GM19043 (cell line): ENCODE measurements around the gene KRT4.

ENCODE experiments used
- ATAC-seq: cut with Tn5 transposase; IDR thresholded peaks from one replicate; pipeline ENCODE4 v1.9.1; 2021; ENCODE audit warnings: low read depth; ENCODE audit not compliant: unreplicated experiment

KRT4 gene

DNA sequence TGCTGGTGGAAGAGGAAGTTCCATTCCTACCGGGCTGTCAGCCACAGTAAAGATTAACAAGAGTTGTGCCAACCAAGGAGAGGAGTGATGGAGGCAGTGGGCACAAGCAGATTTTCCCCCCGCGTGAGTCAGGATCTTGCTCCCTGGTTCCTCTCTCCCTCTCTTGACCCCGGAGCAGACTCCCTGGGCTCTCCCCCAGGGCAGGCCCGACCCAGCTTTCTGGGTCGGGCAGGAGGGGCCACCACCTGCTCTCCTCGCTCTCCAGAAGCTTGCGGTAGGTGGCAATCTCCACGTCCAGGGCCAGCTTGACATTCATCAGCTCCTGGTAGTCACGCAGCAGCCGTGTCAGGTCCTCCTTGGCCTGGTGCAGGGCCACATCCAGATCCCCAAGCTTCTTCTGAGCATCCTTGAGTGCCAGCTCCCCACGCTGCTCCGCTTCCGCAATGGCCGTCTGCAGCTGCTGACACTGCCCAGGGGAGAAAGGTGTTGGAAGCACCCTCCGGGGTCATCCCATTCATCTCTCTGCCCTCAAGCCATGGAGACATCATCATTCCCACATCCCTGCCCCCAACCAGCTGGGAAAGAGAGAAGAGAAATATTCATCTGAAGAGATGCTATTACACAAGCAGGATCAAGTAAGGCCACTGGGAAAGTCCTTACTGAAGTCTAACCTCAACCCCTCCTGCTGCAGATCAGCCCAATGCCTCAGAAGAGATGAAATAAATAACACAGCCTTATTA lies 9.0 kb upstream of the KRT4 start:
- ATAC-seq: no peak

DNA sequence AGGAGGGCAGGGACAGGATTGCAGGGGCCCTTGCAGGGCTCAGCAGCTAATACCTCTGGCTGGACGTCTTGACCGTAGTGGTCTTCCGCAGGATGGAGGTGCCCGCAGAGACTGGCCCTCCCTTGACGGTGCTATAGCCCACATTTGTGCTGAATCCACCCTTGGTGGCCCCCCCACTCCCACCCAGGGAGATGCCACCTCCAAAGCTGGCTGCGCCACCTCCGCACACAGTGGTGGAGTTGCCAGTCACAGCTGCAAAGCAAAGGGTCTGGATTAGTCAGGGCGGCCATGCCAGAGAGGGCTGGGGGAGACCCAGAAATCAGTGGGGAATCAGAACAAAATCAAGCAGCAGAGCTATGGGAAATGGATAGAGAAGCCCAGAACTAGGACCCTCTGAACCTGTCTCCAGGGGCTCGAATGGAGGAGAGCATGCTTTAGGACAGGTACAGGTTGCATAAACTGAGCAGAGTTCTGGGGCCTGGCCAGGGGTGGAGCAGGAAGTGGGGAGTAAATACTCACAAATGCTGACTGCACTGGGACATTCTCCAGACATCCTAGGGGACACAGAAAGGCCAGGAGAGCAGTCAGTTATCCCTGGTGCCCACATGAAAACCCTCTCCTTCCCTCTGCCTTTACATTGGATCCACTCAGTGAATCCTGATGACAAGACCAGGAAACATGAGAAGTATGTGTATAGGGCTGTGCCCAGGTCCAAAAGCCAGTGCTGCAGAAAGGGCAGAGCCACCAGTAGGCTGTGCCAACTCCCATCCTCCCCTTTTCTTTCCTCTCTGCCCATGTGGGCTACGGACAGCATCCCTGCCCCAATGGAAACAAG lies 8.1 kb upstream of the KRT4 start:
- ATAC-seq: no peak

DNA sequence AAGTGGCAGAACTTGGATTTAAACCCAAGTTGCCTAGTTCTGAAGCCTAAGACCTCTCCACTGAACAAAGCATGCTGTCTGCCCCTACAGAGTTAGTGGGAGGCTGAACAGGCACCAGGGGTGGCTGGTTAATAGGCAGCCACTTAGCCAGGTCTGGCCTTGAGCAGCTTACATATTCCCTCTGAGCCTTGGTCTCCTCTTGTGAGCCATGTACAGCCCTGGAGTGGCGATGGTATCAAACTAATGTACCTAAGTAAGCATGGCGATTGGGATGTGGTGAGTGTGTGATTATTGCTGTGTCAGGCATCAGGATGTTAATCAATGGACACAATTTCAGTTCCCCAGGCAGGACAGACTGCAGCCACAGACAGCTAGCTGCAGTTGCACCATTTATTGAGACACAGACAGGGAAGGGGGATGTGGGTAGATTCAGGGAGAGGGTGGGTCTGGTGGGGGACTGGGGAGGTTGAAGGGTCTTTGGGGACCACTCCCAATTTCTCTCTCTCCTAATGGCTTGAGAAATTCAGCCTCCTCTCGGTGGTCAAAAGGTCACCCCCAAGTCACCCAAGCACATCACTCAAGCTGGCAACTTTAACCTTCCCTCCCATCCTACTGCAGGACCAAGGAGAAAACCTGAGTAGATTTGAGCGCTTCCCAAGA lies 7.3 kb upstream of the KRT4 start:
- ATAC-seq: no peak

DNA sequence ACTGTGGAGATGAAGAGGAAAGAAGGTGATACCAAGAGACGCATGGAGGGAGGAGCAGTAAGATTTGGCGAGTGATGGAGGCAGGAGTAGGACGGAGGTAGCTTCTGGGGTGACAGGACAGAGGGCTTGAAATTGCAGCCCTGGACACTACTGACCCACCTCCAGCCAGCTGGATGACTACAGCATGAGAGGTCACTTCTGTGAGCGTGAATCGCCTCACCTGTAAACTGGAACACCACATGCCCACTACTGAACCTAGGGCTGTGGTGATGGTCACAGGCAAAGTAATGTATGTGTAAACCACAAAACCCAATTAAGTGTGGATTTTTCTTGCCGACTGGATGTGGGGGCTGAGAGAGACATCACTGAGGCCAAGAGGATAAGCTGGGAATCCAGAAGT lies 6.6 kb upstream of the KRT4 start:
- no peak for ATAC-seq

DNA sequence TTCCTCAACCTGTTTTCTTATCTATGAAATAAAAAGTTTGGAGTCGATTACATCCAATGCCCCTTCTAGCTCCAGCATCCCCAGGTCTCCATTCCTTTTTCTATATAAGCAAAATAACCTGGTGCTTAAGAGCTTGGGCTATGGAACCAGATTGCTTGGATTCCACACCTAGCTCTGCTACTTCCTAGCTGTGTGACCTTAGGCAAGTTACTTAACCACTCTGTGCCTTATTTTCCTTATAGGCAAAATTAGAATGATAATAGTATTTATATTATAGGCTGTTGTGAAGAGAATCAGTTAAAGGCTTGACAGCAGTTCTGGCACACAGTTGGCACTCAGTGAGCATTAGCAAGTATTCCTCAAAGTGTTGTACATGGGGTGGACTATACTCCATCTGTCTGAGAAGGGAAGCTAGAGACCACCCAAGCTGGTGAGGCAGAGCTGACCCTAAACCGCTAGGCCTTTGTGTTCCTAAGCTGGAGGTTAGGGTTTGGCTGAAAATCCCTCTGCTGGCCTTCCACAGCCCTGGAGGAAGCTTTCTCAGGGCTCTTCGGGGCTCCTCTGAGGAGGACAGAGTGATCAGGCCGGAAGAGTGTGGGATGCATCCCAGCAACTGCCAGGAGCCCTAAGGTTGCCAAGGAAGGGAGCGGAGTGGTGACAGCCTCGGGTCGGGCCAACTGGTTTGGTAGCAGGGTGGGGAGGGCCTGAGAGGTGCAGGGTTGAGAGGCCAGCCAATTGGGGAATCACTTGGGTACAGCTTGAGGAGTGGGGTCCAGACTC lies 6.0 kb upstream of the KRT4 start:
- ATAC-seq: no peak

DNA sequence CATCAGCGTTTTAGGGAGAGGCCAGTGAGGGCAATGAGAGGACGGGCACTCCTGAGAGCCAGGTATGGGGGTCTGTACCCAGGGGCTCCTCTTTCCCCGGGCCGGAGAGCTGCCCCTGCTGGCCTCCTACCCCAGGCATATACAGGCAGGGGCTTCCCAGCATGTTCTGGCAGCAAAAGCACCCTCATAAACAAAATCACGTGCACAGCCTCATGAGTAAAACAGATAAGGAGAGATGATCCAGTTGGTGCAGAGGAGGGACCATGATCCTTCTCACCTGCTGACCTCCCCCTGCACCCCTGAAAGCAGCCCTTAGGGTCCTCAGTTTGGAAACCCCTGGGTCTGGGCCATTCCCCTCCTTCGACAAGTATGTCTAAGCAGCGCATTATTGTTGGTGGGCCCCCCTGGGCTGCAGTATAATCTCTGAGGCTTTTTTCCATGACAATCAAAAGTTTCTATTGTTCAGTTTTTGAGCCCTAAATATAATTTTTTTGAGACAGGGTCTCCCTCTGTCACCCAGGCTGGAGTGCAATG lies 5.0 kb upstream of the KRT4 start:
- ATAC-seq: no peak

DNA sequence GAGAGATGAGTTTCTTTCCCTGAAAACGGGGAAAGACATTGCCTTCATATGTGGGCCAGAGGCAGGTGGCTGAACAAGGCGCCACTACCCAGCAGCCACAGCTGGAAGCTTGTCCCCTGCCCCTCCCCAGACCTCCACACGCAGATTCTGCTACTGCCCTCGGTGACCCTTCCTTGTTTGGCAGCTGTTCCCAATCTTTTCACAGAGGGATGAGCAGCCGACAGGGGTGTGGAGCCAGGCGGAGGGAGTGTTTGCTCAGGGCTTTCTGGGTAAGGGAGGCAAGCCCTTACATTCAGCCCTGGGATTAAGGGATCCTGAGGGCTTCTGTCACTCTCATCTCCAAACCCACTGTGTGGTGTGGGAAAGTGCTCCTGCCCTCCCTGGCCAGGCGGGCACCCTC lies 4.5 kb upstream of the KRT4 start:
- ATAC-seq: no peak

DNA sequence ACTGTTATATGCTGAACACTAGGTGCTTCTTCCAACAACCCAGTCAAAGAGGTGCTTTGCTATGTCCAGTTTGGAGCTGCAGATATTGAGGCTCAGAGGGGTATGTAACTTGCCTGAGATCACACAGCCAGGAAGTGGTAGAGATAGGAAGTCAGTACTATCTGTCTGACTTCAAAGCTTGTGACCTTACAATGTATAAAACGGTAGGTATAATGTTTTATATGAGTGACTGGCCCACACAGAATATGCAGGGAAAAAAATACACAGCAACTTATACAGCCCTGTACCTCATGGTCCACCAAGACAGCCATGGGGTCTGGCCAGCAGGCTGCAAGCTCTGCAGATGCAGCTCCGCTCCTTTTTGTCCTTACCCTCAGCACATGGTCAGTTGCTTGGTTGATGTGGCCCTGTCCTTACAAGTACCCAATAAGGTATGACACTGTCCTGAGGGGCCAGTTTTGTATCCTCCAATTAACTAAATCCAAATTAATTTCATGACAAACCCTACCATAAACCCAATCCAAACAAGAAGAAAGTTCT lies 3.9 kb upstream of the KRT4 start:
- no peak for ATAC-seq

DNA sequence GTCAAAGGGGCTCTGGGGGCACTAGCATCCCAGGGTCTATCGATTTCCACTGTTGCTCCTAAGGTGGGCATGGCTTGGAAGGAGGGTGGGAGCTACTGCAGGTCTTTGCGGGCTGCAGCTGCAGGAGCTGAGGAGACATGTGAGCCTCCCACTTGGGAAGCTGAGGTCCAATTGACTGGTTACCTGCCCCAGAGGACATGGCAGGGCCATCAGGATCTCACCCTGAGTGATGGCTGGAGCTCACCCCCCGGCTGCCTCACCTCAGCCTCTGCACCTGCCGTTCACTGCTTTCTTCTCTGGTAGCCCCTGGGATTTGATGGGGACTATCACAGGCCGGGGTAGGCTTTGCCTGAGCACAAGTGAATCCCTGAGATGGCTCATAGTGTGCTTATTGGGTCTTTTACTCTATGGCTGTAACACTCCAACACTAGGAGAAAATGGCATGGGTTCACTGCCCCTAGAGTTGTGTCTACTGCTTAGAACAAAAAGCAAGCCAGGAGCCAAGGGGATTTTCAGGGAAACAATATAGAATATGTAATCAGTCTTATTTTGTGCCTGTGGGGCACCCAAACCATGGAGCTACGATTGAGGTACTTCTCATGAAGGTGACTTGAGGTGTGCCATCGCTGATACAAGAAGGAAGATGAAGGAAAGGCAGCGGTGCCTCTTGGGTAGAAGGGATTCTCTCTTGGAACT lies 3.2 kb upstream of the KRT4 start:
- no peak for ATAC-seq

DNA sequence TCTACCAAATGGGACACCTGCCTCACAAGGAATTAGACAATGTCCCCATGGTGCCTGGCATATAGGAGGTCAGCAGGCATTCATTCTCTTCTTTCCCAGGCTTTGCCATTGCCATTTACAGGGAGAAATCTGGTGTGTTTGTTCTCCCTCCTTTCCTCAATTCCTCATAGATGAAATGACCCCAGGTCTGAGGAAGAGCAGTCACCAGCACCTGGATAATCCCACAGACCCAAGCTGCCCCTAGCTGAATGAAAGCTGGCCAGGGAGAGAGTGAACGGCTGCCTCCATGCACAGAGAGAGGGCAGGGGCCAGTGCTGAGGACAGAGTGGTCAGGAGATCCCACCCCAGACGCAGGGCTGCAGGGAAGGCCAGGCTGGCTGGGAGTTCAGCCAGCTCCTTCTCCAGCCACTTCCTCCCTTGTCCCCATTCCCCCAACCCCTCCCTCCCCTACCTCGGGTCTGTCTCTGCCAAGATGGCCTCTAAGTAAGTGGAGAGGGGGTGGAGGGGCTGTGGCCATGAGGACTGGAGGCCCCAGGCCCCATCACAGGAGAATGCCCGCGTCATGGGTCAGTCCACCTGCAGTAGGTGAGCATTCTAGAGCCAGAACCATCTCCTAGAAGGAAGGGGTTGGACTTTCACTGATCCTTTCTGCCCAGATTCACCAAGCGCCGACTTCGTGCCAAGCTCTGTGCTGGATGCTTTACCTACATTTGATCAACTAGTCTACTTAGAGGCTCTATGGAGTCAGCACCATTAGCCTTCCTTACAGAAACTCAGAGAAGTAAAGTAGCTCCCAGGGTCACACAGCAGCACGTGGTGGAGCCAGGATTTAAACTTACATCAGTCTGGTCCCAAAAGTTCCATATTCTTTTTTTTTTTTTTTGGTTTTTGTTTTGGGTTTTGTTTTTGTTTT lies 2.0 kb upstream of the KRT4 start:
- ATAC-seq: no peak

DNA sequence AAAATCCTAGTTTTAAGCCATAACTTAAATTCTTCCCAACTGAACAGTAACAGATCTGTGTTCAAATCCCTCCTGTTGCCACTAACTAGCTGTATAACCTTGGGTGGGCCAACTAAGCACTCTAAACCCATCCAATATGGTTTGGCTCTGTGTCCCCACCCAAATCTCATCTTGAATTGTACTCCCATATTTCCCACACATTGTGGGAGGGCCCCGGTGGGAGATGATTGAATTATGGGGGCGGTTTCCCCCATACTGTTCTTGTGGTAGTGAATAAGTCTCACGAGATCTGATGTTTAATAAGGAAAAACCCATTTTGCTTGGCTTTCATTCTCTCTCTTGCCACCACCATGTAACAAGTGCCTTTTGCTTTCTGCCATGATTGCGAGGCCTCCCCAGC lies 1.2 kb upstream of the KRT4 start:
- ATAC-seq: no peak

DNA sequence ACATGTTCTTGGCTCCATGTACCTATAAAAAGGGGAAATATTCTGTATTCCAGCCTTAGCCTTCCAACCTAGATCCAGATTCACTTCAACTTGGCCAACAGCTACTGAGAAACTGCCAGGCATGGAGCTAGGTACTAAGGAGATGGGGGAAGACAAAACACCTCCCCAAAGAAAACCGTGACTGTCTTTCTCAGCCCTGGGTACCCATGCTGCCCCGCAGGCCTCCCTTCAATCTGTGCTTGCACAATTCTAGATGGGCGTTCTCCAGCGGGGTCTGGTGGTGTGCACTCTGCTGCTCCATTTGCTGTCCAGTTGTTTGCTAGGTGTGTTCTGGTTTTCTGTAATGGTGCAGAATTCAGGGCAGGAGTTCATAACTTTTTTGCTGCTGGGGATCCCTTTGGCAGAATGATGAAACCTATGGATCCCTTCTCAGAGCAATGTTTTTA lies 817 bp upstream of the KRT4 start:
- no peak for ATAC-seq

DNA sequence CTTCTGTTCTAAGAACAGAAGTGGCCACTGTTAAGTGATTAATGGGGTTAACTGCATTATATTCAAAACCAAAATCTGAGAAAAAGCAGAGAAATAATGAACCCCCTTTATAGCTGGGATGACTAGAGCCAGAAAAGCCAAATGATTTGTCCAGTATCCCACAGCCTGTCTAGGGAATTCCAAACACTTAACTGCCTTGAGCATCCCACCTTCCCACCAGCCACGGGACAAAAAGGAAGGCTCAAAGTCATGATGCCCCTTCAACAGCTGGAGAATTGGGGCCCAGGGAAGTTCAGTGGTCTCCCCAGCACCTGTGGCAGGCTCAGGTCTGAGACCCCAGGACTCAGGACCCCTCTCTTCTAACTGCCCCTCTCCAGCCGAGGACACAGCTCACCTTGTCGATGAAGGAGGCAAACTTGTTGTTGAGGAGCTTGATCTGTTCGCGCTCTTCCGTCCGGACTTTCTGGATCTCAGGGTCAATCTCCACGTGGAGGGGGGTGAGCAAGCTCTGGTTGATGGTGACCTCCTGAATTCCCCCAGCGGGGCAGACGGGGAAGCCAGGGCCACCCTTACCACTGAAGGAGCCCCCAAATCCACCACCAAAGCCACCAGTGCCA lies 605 bp downstream of the KRT4 start:
- ATAC-seq: no peak

DNA sequence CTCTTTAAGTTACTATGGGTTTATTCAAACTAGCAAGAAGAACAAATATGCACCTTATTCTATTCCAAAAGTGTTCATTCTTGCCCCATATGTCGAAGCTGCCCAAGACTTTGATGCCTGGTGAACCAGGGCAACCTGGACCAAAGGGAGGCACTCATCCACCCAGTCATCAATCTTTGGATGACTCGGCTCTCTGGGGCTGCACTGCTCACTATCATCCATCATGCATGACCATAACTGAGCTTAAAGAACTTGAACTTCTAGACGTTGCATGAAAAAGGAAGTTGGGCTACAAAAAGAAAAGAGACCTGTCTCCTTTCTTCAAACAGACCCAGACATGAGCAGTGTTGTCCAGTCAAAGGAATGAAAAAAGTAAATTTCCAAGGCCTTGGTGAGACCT lies 1.2 kb downstream of the KRT4 start:
- ATAC-seq: no peak

DNA sequence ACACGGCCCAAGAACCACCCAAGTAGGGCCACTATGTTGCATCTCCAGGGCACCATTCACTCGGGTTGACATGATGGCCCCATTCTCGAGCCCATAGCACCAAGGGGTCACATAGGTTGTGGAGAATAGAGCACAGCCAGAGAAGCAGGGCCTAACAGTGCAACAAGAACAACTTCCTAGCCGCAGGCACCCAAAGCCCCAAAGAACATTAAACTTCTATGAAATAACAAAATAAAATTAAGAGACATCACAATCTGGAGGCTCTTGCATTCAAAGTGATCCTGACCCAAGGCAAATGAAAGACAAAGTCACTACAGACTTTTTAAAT lies 1.9 kb downstream of the KRT4 start:
- ATAC-seq: no peak

DNA sequence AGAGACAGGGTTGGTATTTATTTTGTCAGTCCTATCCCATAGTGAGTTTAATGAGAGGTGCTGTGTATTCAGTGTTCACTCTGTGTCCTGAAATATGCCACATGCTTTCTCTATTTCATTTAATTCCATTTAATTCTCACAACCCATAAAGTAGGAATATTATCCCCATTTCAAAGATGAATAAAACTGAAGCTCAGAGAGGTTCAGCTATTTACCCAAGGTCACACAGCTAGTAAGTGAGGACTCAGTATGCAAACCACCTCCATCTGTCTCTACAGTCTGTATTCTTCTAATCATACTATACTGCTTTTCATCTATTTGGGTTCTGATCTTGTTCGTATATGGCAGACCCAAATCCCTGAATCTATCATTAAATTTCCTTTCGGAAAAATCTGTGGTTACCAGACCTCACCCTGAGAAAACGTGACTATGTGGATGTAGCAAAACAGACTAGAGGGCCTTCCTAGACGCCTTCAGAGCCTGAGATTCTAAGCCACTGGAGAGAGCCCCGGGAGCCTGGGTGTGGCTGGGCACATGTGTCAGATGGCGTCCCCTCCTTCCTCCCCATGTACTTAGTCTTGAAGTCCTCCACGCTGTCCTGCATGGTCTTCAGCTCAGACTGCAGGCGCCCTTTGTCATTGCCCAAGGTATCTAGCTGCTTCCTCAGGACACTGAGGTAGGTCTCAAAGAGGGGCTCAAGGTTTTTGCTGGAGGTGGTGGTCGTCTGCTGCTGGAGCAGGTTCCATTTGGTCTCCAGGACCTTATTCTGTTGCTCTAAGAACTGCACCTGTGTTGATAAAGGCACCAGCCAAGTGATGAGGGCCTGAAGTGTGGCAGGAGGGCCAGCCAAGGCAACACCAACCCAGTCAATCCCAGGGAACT lies 2.5 kb downstream of the KRT4 start:
- ATAC-seq: no peak

DNA sequence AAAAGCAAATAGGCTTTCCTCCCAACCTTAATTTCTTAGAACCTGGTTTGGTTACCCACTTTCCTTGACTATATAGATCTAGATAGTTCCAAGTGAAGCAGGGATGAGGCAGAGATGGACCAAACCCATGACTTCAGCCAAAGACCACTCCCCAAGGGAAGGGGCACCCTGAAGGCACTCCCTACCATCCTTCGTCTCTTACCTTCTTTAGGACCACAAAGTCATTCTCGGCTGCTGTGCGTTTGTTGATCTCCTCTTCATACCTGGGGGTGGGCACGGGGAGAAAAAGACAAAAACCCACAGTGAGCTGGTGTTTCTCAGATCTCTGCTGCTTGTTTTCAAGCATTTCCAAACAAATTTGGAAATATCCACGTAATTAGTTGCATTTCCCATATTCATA lies 3.4 kb downstream of the KRT4 start:
- no peak for ATAC-seq
